Smooth muscle cell (in vitro differentiated cells): Measurements from ENCODE around the gene TMUB1. TPM values are rescaled to one million over a fixed set of nuclear protein-coding genes. Genes with fewer than 3 reads are reported as not detected.

ENCODE experiments used
- DNase-seq: peaks from one replicate; lab custom pipeline; 2025; ENCODE audit not compliant: unreplicated experiment; lab: John Stamatoyannopoulos, UW
- H2AFZ ChIP-seq: fragments of 200-600 bp; sonication (generic); 2 replicates; pipeline ENCODE4 v1.6.0; 2016; ENCODE audit warnings: antibody characterized with exemption, low read depth, mild to moderate bottlenecking
- H3F3A ChIP-seq: fragments of 200-600 bp; sonication (generic); 2 replicates; pipeline ENCODE4 v1.6.0; 2017; ENCODE audit warnings: antibody characterized with exemption, low read depth
- H3K27ac ChIP-seq: fragments of 200-600 bp; sonication (generic); 2 replicates; pipeline ENCODE4 v1.5.1; 2016; ENCODE audit warnings: low read depth, mild to moderate bottlenecking
- H3K27me3 ChIP-seq: fragments of 200-600 bp; sonication (generic); 2 replicates; pipeline ENCODE4 v1.6.1; 2016; ENCODE audit warnings: low read depth, mild to moderate bottlenecking
- H3K36me3 ChIP-seq: fragments of 200-600 bp; sonication (generic); 2 replicates; pipeline ENCODE4 v1.5.1; 2016; ENCODE audit warnings: low read depth
- H3K4me1 ChIP-seq: fragments of 200-600 bp; sonication (generic); 2 replicates; pipeline ENCODE4 v1.5.1; 2016; ENCODE audit warnings: low read depth
- H3K4me2 ChIP-seq: fragments of 200-600 bp; sonication (generic); 2 replicates; pipeline ENCODE4 v1.6.0; 2016; ENCODE audit warnings: mild to moderate bottlenecking
- H3K4me3 ChIP-seq: fragments of 200-600 bp; sonication (generic); 2 replicates; pipeline ENCODE4 v1.5.1; 2016; ENCODE audit warnings: mild to moderate bottlenecking
- H3K79me2 ChIP-seq: fragments of 200-600 bp; sonication (generic); 2 replicates; pipeline ENCODE4 v1.6.0; 2016; ENCODE audit warnings: low read depth, mild to moderate bottlenecking
- H3K9ac ChIP-seq: fragments of 200-600 bp; sonication (generic); 2 replicates; pipeline ENCODE4 v1.6.0; 2016; ENCODE audit warnings: low read depth
- H3K9me3 ChIP-seq: fragments of 200-600 bp; sonication (generic); replicated peaks from 2 replicates; pipeline ENCODE4 v1.5.1; 2016; ENCODE audit warnings: low read depth
- H4K20me1 ChIP-seq: fragments of 200-600 bp; sonication (generic); 2 replicates; pipeline ENCODE4 v1.6.0; 2016; ENCODE audit warnings: low read depth
- CTCF ChIP-seq: fragments of 200-600 bp; sonication (generic); IDR thresholded peaks from 2 replicates; pipeline ENCODE4 v1.5.1; 2017; ENCODE audit warnings: borderline replicate concordance, mild to moderate bottlenecking, antibody characterized with exemption; ENCODE audit not compliant: insufficient read depth, poor library complexity, severe bottlenecking
- WGBS: methylation state at CpG from one replicate; pipeline ENCODE4 v1.1.7; 2016; ENCODE audit warnings: low lambda C conversion rate; 5-methylcytosine and 5-hydroxymethylcytosine counted together
- polyA plus RNA-seq: library from polyadenylated mRNA; unstranded; fragments of >200 nt; fragmentation: Nextera tagmentation; extraction: Ambion mirVana; gene quantifications from 2 replicates; pipeline ENCODE4 v1.2.1, GENCODE V29; 2016
- total RNA-seq: library from RNA; depleted of rRNA; stranded (reverse); fragments of >200 nt; gene quantifications from 2 replicates; pipeline ENCODE4 v1.2.3, GENCODE V29; 2014

The TMUB1 gene
- total and polyA plus RNA-seq, 2 experiments from 2014 or later, result 35.9 to 69.8 TPM

GRCh38 chr7:151115836-151116418 lies 32.6 kb upstream of the TMUB1 start:
- 58% methylated on average over 14 of the region's 14 CpGs for WGBS
- peak overlapping the region; percentile 51 for H3K9ac ChIP-seq
- H3F3A ChIP-seq, result peaks cover 7% of the 10 kb centered on the region
- no peaks in the 10 kb centered on the region for H3K36me3 ChIP-seq
- H3K4me1 ChIP-seq, result peaks cover 13% of the 10 kb centered on the region
- TF ChIP-seq CTCF, result no peak
- H3K27ac ChIP-seq, result peak overlapping the region; percentile 70
- peak overlapping the region; percentile 57 for H3K4me3 ChIP-seq
- no peak overlapping the region for H2AFZ ChIP-seq
- H3K9me3 ChIP-seq, result no peaks in the 10 kb centered on the region
- H3K79me2 ChIP-seq, result peaks cover 43% of the 10 kb centered on the region
- no peaks in the 10 kb centered on the region for H3K27me3 ChIP-seq
- H3K4me2 ChIP-seq, result peak overlapping the region; percentile 84
- H4K20me1 ChIP-seq, result peaks cover 89% of the 10 kb centered on the region
- no peak for DNase-seq

- WGBS, result 3% methylated on average over 71 of the region's 114 CpGs
- no peak for TF ChIP-seq CTCF
- DNase-seq, result no peak
- H3K9ac ChIP-seq, result peak overlapping the region; percentile 51
- peak overlapping the region; percentile 84 for H3K4me2 ChIP-seq
- H3K79me2 ChIP-seq, result peaks cover 49% of the 10 kb centered on the region
- H2AFZ ChIP-seq, result no peak overlapping the region
- H3F3A ChIP-seq, result peaks cover 7% of the 10 kb centered on the region
- H3K4me1 ChIP-seq, result peaks cover 13% of the 10 kb centered on the region
- no peaks in the 10 kb centered on the region for H3K9me3 ChIP-seq
- no peaks in the 10 kb centered on the region for H3K27me3 ChIP-seq
- peak overlapping the region; percentile 70 for H3K27ac ChIP-seq
- peak overlapping the region; percentile 57 for H3K4me3 ChIP-seq
- no peaks in the 10 kb centered on the region for H3K36me3 ChIP-seq
- H4K20me1 ChIP-seq, result peaks cover 90% of the 10 kb centered on the region
Observed at GRCh38 chr7:151115121-151115835, 32.0 kb upstream of the TMUB1 start.

GRCh38 chr7:151114151-151115090 lies 31.1 kb upstream of the TMUB1 start:
- 2% methylated on average over 85 of the region's 101 CpGs for WGBS
- no peaks in the 10 kb centered on the region for H3K9me3 ChIP-seq
- peak overlapping the region; percentile 91 for H3K27ac ChIP-seq
- H3K36me3 ChIP-seq, result no peaks in the 10 kb centered on the region
- peak overlapping the region; percentile 78 for H3K4me2 ChIP-seq
- no peaks in the 10 kb centered on the region for H3K27me3 ChIP-seq
- peaks cover 7% of the 10 kb centered on the region for H3F3A ChIP-seq
- peak; percentile 40 for DNase-seq
- peaks cover 55% of the 10 kb centered on the region for H3K79me2 ChIP-seq
- H3K4me1 ChIP-seq, result peaks cover 13% of the 10 kb centered on the region
- peak overlapping the region; percentile 38 for H3K4me3 ChIP-seq
- H3K9ac ChIP-seq, result peak overlapping the region; percentile 74
- no peak for TF ChIP-seq CTCF
- H2AFZ ChIP-seq, result no peak overlapping the region
- peaks cover 90% of the 10 kb centered on the region for H4K20me1 ChIP-seq
